HEK293 (cell line): ENCODE data around the gene INO80C.

ENCODE experiments used
- CTCF ChIA-PET: fragments of 350-600 bp; formaldehyde crosslinking; extraction: SDS; loops from one replicate; lab custom pipeline; 2021; ENCODE audit warnings: antibody characterized with exemption; lab: Yijun Ruan, JAX
- POLR2A ChIA-PET: fragments of 300-600 bp; formaldehyde crosslinking; extraction: SDS; loops from one replicate; lab custom pipeline; 2020; ENCODE audit warnings: antibody characterized with exemption, inconsistent platforms; lab: Yijun Ruan, JAX
- H3K27ac ChIP-seq: fragments of 200-500 bp; sonication (Bioruptor generic); 2 replicates; pipeline ENCODE4 v1.5.1; 2014; ENCODE audit warnings: low read depth, low read length, control low read depth, inconsistent platforms; ENCODE audit errors: extremely low read depth
- H3K36me3 ChIP-seq, 2 experiments: fragments of 200-500 bp in 1 of 2; sonication (Bioruptor generic) in 1 of 2; 1 replicate in 1 of 2; 2 replicates in 1 of 2; pipeline ENCODE4 v1.5.1; 2014 to 2017; ENCODE audit warnings: inconsistent platforms in 2 of 2, low read length in 2 of 2; ENCODE audit not compliant: control insufficient read depth in 2 of 2, insufficient read depth in 1 of 2
- H3K4me1 ChIP-seq: fragments of 200-500 bp; sonication (Bioruptor generic); 2 replicates; pipeline ENCODE4 v1.5.1; 2014; ENCODE audit warnings: mild to moderate bottlenecking, low read length, inconsistent platforms; ENCODE audit not compliant: control insufficient read depth, insufficient read depth
- H3K4me3 ChIP-seq: 2 replicates; pipeline ENCODE4 v1.5.1; 2011; ENCODE audit warnings: low read depth, mild to moderate bottlenecking, control low read depth, low read length, moderate library complexity
- H3K9me3 ChIP-seq: fragments of 200-500 bp; sonication (Bioruptor generic); 2 replicates; pipeline ENCODE4 v1.5.1; 2014; ENCODE audit warnings: low read depth, low read length, inconsistent platforms; ENCODE audit not compliant: control insufficient read depth, insufficient read depth
- GLI2 ChIP-seq: fragments of 450-650 bp; formaldehyde crosslinking; IDR thresholded peaks from 2 replicates; pipeline ENCODE4; 2017; ENCODE audit warnings: missing biosample characterization, missing genetic modification characterization, low read depth, borderline replicate concordance
- KLF1 ChIP-seq: fragments of 450-650 bp; formaldehyde crosslinking; IDR thresholded peaks from 2 replicates; pipeline ENCODE4 v1.5.1; 2016; ENCODE audit warnings: missing biosample characterization, missing genetic modification characterization
- KLF7 ChIP-seq: fragments of 450-650 bp; formaldehyde crosslinking; IDR thresholded peaks from 2 replicates; pipeline ENCODE4 v1.5.1; 2016; ENCODE audit warnings: missing biosample characterization, missing genetic modification characterization, borderline replicate concordance
- WT1 ChIP-seq: fragments of 450-650 bp; formaldehyde crosslinking; IDR thresholded peaks from 2 replicates; pipeline ENCODE4 v1.5.1; 2016; ENCODE audit warnings: missing biosample characterization, missing genetic modification characterization
- ZBTB21 ChIP-seq: fragments of 450-650 bp; formaldehyde crosslinking; IDR thresholded peaks from 2 replicates; pipeline ENCODE4 v1.5.1; 2017; ENCODE audit warnings: missing biosample characterization, missing genetic modification characterization
- ZFP37 ChIP-seq: fragments of 450-650 bp; formaldehyde crosslinking; IDR thresholded peaks from 2 replicates; pipeline ENCODE4 v1.5.1; 2016; ENCODE audit warnings: missing biosample characterization, missing genetic modification characterization
- ZNF133 ChIP-seq: fragments of 450-650 bp; formaldehyde crosslinking; IDR thresholded peaks from 2 replicates; pipeline ENCODE4 v1.5.1; 2016; ENCODE audit warnings: missing biosample characterization, missing genetic modification characterization
- ZNF140 ChIP-seq: fragments of 450-650 bp; formaldehyde crosslinking; IDR thresholded peaks from 2 replicates; pipeline ENCODE4 v1.5.1; 2016; ENCODE audit warnings: missing biosample characterization, missing genetic modification characterization
- ZNF155 ChIP-seq: fragments of 450-650 bp; formaldehyde crosslinking; IDR thresholded peaks from 2 replicates; pipeline ENCODE4 v1.5.1; 2016; ENCODE audit warnings: missing biosample characterization, missing genetic modification characterization
- ZNF16 ChIP-seq: fragments of 450-650 bp; formaldehyde crosslinking; IDR thresholded peaks from 2 replicates; pipeline ENCODE4 v1.5.1; 2016; ENCODE audit warnings: low read depth, missing biosample characterization, missing genetic modification characterization
- ZNF169 ChIP-seq: fragments of 450-650 bp; formaldehyde crosslinking; IDR thresholded peaks from 2 replicates; pipeline ENCODE4 v1.5.1; 2016; ENCODE audit warnings: missing biosample characterization, missing genetic modification characterization
- ZNF248 ChIP-seq: fragments of 450-650 bp; formaldehyde crosslinking; IDR thresholded peaks from 2 replicates; pipeline ENCODE4 v1.5.1; 2017; ENCODE audit warnings: missing biosample characterization, missing genetic modification characterization
- ZNF302 ChIP-seq: fragments of 450-650 bp; formaldehyde crosslinking; IDR thresholded peaks from 2 replicates; pipeline ENCODE4 v1.5.1; 2016; ENCODE audit warnings: missing biosample characterization, missing genetic modification characterization, low read depth
- ZNF324 ChIP-seq: fragments of 450-650 bp; formaldehyde crosslinking; IDR thresholded peaks from 2 replicates; pipeline ENCODE4 v1.5.1; 2016; ENCODE audit warnings: missing biosample characterization, missing genetic modification characterization
- ZNF426 ChIP-seq: fragments of 450-650 bp; formaldehyde crosslinking; IDR thresholded peaks from 2 replicates; pipeline ENCODE4 v1.5.1; 2017; ENCODE audit warnings: missing biosample characterization, missing genetic modification characterization, mild to moderate bottlenecking, inconsistent platforms, moderate library complexity
- ZNF549 ChIP-seq: fragments of 450-650 bp; IDR thresholded peaks from 2 replicates; pipeline ENCODE4 v1.5.1; 2018; ENCODE audit warnings: missing biosample characterization, missing genetic modification characterization, mild to moderate bottlenecking, inconsistent platforms, moderate library complexity
- ZNF560 ChIP-seq: fragments of 450-650 bp; formaldehyde crosslinking; IDR thresholded peaks from 2 replicates; pipeline ENCODE4 v1.5.1; 2017; ENCODE audit warnings: missing biosample characterization, missing genetic modification characterization, borderline replicate concordance
- ZNF600 ChIP-seq: fragments of 450-650 bp; formaldehyde crosslinking; IDR thresholded peaks from 2 replicates; pipeline ENCODE4 v1.5.1; 2016; ENCODE audit warnings: missing biosample characterization, missing genetic modification characterization
- ZNF610 ChIP-seq: fragments of 450-650 bp; formaldehyde crosslinking; IDR thresholded peaks from 2 replicates; pipeline ENCODE4 v1.5.1; 2016; ENCODE audit warnings: missing biosample characterization, missing genetic modification characterization, borderline replicate concordance
- ZNF624 ChIP-seq: fragments of 450-650 bp; formaldehyde crosslinking; IDR thresholded peaks from 2 replicates; pipeline ENCODE4 v1.5.1; 2017; ENCODE audit warnings: missing biosample characterization, missing genetic modification characterization
- ZNF670 ChIP-seq: fragments of 450-650 bp; formaldehyde crosslinking; IDR thresholded peaks from 2 replicates; pipeline ENCODE4 v1.5.1; 2016; ENCODE audit warnings: missing biosample characterization, missing genetic modification characterization, low read depth
- ZSCAN30 ChIP-seq: fragments of 450-650 bp; IDR thresholded peaks from 2 replicates; pipeline ENCODE4 v1.5.1; 2018; ENCODE audit warnings: missing biosample characterization, mild to moderate bottlenecking, missing genetic modification characterization, moderate library complexity
- ZXDB ChIP-seq: fragments of 450-650 bp; formaldehyde crosslinking; IDR thresholded peaks from 2 replicates; pipeline ENCODE4 v1.5.1; 2016; ENCODE audit warnings: missing biosample characterization, missing genetic modification characterization
- TF ChIP-seq, protein P1 (sequence below): fragments of 450-650 bp; formaldehyde crosslinking; IDR thresholded peaks from 2 replicates; pipeline ENCODE4 v1.5.1; 2016; ENCODE audit warnings: missing biosample characterization, missing genetic modification characterization
- TF ChIP-seq, protein P2 (sequence below): fragments of 450-650 bp; formaldehyde crosslinking; IDR thresholded peaks from 2 replicates; pipeline ENCODE4 v1.5.0; 2017; ENCODE audit warnings: missing biosample characterization, missing genetic modification characterization, borderline replicate concordance
- TF ChIP-seq, protein P3 (sequence below): fragments of 450-650 bp; formaldehyde crosslinking; optimal IDR thresholded peaks from 2 replicates; pipeline ENCODE3; 2016; ENCODE audit warnings: missing biosample characterization, mild to moderate bottlenecking, missing genetic modification characterization
- TF ChIP-seq, protein P4 (sequence below): fragments of 450-650 bp; formaldehyde crosslinking; IDR thresholded peaks from 2 replicates; pipeline ENCODE4 v1.5.1; 2016; ENCODE audit warnings: missing biosample characterization, missing genetic modification characterization
- TF ChIP-seq, protein P5 (sequence below): fragments of 450-650 bp; formaldehyde crosslinking; IDR thresholded peaks from 2 replicates; pipeline ENCODE4 v1.5.1; 2016; ENCODE audit warnings: missing biosample characterization, missing genetic modification characterization

The INO80C gene

DNA sequence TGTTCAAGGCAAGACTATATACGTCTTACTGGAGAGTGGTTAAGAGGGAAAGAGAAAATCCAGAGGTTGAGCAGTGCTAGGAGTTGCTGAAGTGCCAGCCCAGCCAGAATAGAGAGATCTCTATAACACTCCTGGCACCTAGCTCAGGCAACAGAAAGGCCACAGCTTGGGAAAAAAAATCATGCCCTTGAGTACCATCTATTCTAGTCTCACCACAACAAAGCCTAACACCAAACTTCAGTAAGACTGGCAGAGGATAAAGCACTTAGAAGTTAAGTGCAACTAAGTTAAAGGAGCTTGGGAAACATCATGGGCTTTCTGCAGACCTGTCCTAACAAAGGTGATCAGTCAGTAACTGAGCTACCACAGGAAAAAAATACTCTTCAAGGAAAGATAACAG is 24.2 kb downstream of the INO80C start:
- ChIA-PET POLR2A (interaction anchor here (1.4 kb wide), 1 partner anchor 24 kb away, joined by 8 read pairs; the partner anchor contains the start of gene INO80C), CTCF (interaction anchor here (0.5 to 0.8 kb wide), 2 partner anchors 87 to 184 kb away, joined by 3 to 4 read pairs; no protein-coding TSS in a partner anchor)
- TF ChIP-seq ZNF624 (tag by site-specific recombination) (no peak), ZNF549 (tag by site-specific recombination) (no peak), ZNF560 (tag by site-specific recombination) (no peak), ZNF169 (tag by site-specific recombination) (no peak), ZNF248 (tag by site-specific recombination) (no peak), ZNF140 (tag by site-specific recombination) (no peak), ZBTB21 (tag by site-specific recombination) (no peak), ZNF133 (tag by site-specific recombination) (no peak), ZSCAN30 (tag by site-specific recombination) (no peak)
- TF ChIP-seq, protein P1, sequence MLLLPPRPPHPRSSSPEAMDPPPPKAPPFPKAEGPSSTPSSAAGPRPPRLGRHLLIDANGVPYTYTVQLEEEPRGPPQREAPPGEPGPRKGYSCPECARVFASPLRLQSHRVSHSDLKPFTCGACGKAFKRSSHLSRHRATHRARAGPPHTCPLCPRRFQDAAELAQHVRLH (tag by site-specific recombination): no peak

DNA sequence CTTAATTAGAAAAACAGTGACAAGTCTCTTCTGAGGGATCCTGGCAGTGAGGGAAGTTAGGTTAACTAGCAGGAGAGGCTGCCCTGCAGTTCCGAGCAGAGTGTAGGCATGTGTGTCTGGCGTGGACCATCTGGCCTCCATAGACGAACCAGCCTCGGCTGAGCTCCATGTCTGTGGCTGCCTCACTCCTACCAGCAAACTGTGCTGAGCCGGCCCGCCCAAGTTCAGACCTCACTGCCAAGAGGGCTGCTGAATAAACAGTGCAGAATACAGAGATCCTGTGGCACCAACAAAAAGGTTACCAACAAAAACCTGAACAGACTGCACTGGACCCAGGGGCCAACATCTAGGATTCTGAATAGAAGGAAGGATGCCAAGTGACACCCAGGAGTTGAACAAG is 27.3 kb downstream of the INO80C start:
- TF ChIP-seq ZNF426 (tag by site-specific recombination): no peak
- no peak for TF ChIP-seq ZNF670 (tag by site-specific recombination)
- no peak for TF ChIP-seq ZNF155 (tag by site-specific recombination)
- TF ChIP-seq, protein P2, sequence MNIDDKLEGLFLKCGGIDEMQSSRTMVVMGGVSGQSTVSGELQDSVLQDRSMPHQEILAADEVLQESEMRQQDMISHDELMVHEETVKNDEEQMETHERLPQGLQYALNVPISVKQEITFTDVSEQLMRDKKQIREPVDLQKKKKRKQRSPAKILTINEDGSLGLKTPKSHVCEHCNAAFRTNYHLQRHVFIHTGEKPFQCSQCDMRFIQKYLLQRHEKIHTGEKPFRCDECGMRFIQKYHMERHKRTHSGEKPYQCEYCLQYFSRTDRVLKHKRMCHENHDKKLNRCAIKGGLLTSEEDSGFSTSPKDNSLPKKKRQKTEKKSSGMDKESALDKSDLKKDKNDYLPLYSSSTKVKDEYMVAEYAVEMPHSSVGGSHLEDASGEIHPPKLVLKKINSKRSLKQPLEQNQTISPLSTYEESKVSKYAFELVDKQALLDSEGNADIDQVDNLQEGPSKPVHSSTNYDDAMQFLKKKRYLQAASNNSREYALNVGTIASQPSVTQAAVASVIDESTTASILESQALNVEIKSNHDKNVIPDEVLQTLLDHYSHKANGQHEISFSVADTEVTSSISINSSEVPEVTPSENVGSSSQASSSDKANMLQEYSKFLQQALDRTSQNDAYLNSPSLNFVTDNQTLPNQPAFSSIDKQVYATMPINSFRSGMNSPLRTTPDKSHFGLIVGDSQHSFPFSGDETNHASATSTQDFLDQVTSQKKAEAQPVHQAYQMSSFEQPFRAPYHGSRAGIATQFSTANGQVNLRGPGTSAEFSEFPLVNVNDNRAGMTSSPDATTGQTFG (tag by site-specific recombination): no peak
- no peak for TF ChIP-seq ZNF16 (tag by site-specific recombination)
- TF ChIP-seq, protein P3, sequence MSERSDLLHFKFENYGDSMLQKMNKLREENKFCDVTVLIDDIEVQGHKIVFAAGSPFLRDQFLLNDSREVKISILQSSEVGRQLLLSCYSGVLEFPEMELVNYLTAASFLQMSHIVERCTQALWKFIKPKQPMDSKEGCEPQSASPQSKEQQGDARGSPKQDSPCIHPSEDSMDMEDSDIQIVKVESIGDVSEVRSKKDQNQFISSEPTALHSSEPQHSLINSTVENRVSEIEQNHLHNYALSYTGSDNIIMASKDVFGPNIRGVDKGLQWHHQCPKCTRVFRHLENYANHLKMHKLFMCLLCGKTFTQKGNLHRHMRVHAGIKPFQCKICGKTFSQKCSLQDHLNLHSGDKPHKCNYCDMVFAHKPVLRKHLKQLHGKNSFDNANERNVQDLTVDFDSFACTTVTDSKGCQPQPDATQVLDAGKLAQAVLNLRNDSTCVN (tag by site-specific recombination): no peak
- TF ChIP-seq, protein P4, sequence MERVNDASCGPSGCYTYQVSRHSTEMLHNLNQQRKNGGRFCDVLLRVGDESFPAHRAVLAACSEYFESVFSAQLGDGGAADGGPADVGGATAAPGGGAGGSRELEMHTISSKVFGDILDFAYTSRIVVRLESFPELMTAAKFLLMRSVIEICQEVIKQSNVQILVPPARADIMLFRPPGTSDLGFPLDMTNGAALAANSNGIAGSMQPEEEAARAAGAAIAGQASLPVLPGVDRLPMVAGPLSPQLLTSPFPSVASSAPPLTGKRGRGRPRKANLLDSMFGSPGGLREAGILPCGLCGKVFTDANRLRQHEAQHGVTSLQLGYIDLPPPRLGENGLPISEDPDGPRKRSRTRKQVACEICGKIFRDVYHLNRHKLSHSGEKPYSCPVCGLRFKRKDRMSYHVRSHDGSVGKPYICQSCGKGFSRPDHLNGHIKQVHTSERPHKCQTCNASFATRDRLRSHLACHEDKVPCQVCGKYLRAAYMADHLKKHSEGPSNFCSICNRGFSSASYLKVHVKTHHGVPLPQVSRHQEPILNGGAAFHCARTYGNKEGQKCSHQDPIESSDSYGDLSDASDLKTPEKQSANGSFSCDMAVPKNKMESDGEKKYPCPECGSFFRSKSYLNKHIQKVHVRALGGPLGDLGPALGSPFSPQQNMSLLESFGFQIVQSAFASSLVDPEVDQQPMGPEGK: no peak
- no peak for TF ChIP-seq ZNF302
- no peak for TF ChIP-seq ZXDB (tag by site-specific recombination)
- TF ChIP-seq, protein P5, sequence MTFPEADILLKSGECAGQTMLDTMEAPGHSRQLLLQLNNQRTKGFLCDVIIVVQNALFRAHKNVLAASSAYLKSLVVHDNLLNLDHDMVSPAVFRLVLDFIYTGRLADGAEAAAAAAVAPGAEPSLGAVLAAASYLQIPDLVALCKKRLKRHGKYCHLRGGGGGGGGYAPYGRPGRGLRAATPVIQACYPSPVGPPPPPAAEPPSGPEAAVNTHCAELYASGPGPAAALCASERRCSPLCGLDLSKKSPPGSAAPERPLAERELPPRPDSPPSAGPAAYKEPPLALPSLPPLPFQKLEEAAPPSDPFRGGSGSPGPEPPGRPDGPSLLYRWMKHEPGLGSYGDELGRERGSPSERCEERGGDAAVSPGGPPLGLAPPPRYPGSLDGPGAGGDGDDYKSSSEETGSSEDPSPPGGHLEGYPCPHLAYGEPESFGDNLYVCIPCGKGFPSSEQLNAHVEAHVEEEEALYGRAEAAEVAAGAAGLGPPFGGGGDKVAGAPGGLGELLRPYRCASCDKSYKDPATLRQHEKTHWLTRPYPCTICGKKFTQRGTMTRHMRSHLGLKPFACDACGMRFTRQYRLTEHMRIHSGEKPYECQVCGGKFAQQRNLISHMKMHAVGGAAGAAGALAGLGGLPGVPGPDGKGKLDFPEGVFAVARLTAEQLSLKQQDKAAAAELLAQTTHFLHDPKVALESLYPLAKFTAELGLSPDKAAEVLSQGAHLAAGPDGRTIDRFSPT (tag by site-specific recombination): no peak
- TF ChIP-seq KLF1 (tag by site-specific recombination): no peak
- no peak for TF ChIP-seq WT1 (tag by site-specific recombination)
- TF ChIP-seq ZFP37 (tag by site-specific recombination): no peak
- TF ChIP-seq ZNF324 (tag by site-specific recombination): no peak
- TF ChIP-seq ZNF610 (tag by site-specific recombination): no peak
- TF ChIP-seq ZNF600 (tag by site-specific recombination): no peak
- no peak for TF ChIP-seq KLF7 (tag by site-specific recombination)
- TF ChIP-seq GLI2 (tag by site-specific recombination): no peak
- TF ChIP-seq, protein P1 (tag by site-specific recombination): no peak
- no peak overlapping the region for H3K4me3 ChIP-seq
- ChIA-PET POLR2A (no interaction called here), CTCF (no interaction called here)
- no peak overlapping the region for H3K27ac ChIP-seq
- no peaks in the 10 kb centered on the region for H3K9me3 ChIP-seq
- H3K36me3 ChIP-seq: no peaks in the 10 kb centered on the region
- no peaks in the 10 kb centered on the region for H3K4me1 ChIP-seq

More for the DNA sequence above, 24.2 kb downstream of the INO80C start:
- H3K9me3 ChIP-seq: no peaks in the 10 kb centered on the region
- H3K27ac ChIP-seq: no peak overlapping the region
- no peak overlapping the region for H3K4me3 ChIP-seq
- no peaks in the 10 kb centered on the region for H3K4me1 ChIP-seq
- no peaks in the 10 kb centered on the region for H3K36me3 ChIP-seq
